MM.1S (cell line): ENCODE results near the gene GRIN1.

ENCODE experiments used
- CTCF ChIP-seq: fragments of 300-600 bp; sonication (generic); IDR thresholded peaks from 2 replicates; pipeline ENCODE4 v1.5.1; 2016; ENCODE audit warnings: antibody characterized with exemption, low read length, mixed read lengths
- EZH2phosphoT487 ChIP-seq: fragments of 300-600 bp; sonication (generic); IDR thresholded peaks from 2 replicates; pipeline ENCODE4 v1.6.1; 2018; ENCODE audit warnings: antibody characterized with exemption, low read length

GRCh38 chr9:137110911-137111787 lies 27.8 kb upstream of the GRIN1 start:
- TF ChIP-seq CTCF (no peak), EZH2phosphoT487 (no peak)
